WI38 (cell line): Measurements from ENCODE around the gene PPRC1.

Experiments
- H3K4me3 ChIP-seq: 2 replicates; pipeline ENCODE4 v1.5.1; 2011; ENCODE audit warnings: low read depth, mild to moderate bottlenecking, control low read depth, low read length
- TF ChIP-seq, protein P1 (sequence below): IDR thresholded peaks from 2 replicates; pipeline ENCODE4 v1.5.1; 2012; ENCODE audit warnings: low read depth, mild to moderate bottlenecking, control low read depth, low read length

PPRC1 gene

DNA sequence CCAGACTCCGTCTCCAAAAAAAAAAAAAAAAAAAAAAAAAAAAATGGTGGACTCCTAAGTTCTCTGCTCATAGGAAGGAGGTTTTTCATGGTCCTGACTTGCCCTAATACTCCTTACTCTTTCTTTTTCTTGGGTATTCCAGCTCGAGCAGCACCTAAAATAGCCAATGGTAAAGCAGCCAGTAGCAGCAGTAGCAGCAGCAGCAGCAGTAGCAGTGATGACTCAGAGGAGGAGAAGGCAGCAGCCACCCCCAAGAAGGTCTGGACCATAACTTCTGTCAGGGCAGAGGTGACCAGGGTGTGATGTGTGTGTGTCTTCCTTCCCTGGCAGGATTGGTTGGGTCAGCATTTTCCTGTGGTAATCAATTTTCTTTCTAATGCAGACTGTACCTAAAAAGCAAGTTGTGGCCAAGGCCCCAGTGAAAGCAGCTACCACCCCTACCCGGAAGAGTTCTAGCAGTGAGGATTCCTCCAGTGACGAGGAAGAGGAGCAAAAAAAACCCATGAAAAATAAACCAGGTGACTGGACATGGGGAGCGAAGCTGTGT is 26.3 kb downstream of the PPRC1 start:
- H3K4me3 ChIP-seq = no peak overlapping the region
- TF ChIP-seq, protein P1, sequence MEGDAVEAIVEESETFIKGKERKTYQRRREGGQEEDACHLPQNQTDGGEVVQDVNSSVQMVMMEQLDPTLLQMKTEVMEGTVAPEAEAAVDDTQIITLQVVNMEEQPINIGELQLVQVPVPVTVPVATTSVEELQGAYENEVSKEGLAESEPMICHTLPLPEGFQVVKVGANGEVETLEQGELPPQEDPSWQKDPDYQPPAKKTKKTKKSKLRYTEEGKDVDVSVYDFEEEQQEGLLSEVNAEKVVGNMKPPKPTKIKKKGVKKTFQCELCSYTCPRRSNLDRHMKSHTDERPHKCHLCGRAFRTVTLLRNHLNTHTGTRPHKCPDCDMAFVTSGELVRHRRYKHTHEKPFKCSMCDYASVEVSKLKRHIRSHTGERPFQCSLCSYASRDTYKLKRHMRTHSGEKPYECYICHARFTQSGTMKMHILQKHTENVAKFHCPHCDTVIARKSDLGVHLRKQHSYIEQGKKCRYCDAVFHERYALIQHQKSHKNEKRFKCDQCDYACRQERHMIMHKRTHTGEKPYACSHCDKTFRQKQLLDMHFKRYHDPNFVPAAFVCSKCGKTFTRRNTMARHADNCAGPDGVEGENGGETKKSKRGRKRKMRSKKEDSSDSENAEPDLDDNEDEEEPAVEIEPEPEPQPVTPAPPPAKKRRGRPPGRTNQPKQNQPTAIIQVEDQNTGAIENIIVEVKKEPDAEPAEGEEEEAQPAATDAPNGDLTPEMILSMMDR = no peak

DNA sequence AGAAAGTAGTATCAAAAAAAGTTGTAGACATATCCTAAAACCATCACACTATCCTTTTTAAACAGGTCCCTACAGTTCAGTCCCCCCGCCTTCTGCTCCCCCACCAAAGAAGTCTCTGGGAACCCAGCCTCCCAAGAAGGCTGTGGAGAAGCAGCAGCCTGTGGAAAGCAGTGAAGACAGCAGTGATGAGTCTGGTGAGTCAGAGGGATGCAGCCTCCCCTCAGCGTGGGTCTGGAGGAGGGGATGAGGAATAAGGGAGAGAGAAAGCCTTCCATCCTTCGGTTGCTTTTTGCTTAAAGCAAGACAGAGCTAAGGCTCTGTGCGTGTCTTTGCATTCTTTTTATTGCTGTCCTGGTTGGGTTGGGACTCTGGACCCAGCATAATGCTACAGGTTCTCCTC is 27.0 kb downstream of the PPRC1 start:
- TF ChIP-seq, protein P1 = no peak
- no peak overlapping the region for H3K4me3 ChIP-seq

DNA sequence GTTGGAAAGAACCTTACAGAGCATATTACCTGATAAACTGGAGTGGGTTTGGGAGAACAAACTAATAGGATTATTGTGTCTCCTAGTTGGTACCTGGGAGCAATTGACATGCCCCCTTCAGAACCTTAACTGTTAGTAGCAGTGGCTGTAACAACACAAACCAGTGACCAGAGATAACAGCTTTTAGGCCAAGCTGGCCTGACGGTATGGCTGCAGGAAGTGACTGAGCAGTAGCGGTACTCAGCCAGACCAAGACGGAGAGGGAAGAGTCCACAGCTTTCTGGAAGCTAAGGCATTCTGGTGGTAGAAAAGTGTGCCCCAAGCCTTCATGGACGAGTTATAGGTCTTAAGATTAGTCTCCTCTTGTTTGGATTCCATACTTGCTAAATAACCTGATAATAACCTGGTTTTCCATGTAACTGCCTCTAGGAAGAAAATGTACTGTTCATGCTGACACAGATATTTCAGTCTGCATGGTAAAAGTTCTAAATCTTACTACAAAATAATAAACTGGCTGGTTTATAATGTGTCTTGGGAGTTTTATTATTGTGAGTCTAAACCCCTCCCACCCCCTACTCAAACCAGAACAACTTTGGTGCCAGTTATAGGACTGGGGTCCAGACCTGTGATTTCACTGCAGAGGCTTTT is 30.6 kb downstream of the PPRC1 start:
- H3K4me3 ChIP-seq = no peak overlapping the region
- TF ChIP-seq, protein P1 = no peak

DNA sequence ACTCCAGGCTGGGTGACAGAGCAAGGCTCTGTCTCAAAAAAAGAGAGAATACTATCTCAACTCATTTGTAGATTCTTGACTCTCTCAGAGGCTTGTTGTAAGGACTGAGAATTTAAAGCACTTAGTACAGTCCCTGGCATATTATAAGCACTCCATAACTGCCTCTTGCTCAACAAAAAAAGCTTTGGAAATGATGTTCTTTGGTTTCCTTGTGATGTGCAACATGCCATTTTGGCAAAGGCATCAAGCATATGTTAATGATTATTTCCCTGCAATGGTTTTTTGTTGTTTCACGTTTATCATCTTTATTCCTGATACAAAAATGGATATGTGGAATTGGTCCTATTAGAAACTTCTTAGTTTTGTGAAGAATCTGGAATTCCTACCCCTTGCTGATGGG is 35.0 kb downstream of the PPRC1 start:
- TF ChIP-seq, protein P1 = no peak
- no peak overlapping the region for H3K4me3 ChIP-seq

DNA sequence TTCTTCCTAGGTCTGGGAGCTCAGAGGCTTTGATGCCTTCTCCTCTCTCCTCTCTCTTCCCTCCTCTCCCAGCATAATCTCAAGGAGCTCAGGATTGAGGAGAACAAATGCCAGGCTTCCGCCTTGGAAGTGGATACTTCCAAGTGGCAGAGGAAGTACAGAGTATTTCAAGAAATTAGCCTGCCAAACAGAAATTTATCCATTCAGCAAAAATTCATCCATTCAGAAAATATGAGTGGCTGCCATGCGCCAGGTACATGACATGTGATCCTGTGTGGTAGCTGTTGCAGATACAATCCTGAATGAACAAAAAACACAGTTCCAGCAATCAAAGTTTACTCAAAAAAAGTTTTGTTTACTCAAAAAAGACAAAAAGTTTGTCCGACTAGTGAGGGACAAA is 37.8 kb downstream of the PPRC1 start:
- H3K4me3 ChIP-seq = no peak overlapping the region
- TF ChIP-seq, protein P1 = no peak

DNA sequence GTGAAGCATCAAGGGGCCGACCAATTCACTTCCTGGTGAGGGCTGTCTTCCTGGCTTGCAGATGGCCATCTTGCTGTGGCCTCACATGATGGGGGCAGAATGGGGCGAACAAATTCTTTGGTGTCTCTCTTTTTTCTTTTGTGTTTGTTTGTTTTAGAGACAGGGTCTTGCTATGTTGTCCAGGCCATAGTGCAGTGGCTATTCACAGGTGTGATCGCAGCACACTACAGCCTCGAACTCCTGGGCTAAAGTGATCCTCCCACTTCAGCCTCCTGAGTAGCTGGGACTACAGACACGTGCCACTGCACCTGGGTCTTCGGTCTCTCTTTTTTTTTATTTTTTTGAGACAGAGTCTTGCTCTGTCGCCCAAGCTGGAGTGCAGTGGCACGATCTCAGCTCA is 39.4 kb downstream of the PPRC1 start:
- no peak overlapping the region for H3K4me3 ChIP-seq
- TF ChIP-seq, protein P1 = no peak

DNA sequence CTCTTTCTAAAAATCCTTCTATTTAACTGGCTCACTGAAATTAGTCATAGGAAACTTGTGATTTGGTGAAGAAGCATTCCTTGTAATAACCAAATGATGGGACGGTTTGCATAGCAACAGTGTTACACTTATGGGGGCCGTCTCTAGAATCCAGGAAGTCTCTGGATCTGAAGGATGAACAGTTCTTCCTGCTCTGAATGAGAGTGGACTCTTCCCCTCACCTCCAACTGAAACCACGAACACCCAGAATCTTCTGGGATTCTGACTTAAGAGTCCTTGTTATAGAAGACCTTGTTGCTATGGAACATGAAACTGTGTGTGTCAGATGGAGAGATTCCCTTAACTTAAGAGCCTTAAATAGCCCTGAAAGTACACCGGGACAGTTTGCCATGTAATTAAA is 42.6 kb downstream of the PPRC1 start:
- no peak overlapping the region for H3K4me3 ChIP-seq
- TF ChIP-seq, protein P1 = no peak
